ENCODE data around the gene NKD1. TPM values are rescaled to one million over a fixed set of nuclear protein-coding genes. Genes with fewer than 3 reads are reported as not detected.

NKD1 gene
- total and polyA plus RNA-seq, 2 of the 8 experiments (the other 6 are each of a cell fraction or from before 2014, with no cell fraction given), result 0.70 to 4.5 TPM

DNA sequence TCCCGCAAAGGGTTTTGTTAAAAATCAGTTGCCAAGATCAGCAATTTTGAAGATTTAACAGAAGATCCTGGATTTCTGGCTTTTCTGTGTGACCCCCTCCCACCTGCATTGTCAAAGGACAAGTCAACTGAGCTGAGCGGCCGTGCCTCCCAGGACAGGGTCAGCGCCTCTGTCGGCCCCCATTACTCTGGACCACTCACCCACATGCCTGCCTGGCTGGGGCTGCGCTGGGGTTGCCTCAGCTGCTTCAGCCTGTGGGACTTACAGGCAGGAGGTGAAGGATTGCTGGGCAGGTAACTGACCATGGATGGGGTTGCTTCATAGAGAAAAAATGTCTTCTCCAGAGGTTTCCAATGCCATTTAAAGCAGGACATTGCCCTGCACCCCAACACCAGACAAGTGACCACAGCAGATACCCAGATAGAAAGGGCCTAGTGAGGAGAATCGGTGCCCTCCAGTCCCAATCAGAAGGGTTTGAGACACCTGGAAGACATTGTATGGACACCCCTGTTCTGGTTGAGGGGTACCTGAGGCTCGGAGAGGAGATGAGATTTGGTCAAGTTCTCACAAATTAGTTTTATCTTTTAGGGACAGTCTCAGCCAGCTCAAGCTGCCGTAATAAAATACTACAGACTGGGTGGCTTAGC lies 80.1 kb downstream of the NKD1 start (continued):
- TF ChIP-seq CHD7 (IDR thresholded peaks at IDR 0.05; ENCODE audit: insufficient replicate concordance, low read length), result no peak
- no peak for TF ChIP-seq CHD2 (IDR thresholded peaks at IDR 0.05; ENCODE audit: low read length)
- no peak for TF ChIP-seq SRF (IDR thresholded peaks at IDR 0.05; ENCODE audit: low read depth, low read length)
- TF ChIP-seq NRF1 (IDR thresholded peaks at IDR 0.05; ENCODE audit: low read depth, low read length), result no peak
- TF ChIP-seq CHD1 (IDR thresholded peaks at IDR 0.05; ENCODE audit: low read depth, low read length), result no peak
- TF ChIP-seq KDM1A (IDR thresholded peaks at IDR 0.05; ENCODE audit: borderline replicate concordance, low read length), result no peak
- TF ChIP-seq CTBP2 (IDR thresholded peaks at IDR 0.05; ENCODE audit: borderline replicate concordance, insufficient read depth, insufficient read length, low read length), result no peak

All from H1 (cell line).